ENCODE results near the gene ABHD17C. TPM values are rescaled to one million over a fixed set of nuclear protein-coding genes. Genes with fewer than 3 reads are reported as not detected.

The ABHD17C gene
- total RNA-seq, 1 donor from 2014 or later = 9.3 TPM

DNA sequence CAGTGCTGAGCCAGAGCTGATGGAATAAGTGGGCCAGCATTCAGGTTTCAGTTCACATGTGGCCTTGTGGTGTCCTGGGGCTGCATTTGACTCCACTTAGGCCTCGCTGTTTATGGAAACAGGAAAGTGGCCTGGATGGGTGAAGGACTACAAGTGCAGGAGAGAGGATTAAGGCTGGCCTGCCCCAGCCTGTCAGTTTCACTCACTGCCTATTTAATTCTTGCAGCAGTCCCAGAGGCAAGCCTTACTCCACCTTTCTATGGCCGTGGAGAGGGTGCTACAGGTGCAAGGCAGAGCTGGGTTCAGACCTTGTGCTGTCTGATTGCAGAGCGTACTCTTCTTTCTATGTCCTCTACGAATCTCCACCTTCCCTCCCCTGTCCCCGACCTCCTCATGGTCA is 37.7 kb downstream of the ABHD17C start:
- peaks cover 25% of the 10 kb centered on the region for H4K20me1 ChIP-seq (ENCODE audit: low read depth)
- TF ChIP-seq, protein P1, sequence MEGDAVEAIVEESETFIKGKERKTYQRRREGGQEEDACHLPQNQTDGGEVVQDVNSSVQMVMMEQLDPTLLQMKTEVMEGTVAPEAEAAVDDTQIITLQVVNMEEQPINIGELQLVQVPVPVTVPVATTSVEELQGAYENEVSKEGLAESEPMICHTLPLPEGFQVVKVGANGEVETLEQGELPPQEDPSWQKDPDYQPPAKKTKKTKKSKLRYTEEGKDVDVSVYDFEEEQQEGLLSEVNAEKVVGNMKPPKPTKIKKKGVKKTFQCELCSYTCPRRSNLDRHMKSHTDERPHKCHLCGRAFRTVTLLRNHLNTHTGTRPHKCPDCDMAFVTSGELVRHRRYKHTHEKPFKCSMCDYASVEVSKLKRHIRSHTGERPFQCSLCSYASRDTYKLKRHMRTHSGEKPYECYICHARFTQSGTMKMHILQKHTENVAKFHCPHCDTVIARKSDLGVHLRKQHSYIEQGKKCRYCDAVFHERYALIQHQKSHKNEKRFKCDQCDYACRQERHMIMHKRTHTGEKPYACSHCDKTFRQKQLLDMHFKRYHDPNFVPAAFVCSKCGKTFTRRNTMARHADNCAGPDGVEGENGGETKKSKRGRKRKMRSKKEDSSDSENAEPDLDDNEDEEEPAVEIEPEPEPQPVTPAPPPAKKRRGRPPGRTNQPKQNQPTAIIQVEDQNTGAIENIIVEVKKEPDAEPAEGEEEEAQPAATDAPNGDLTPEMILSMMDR (IDR thresholded peaks at IDR 0.05) = no peak
- TF ChIP-seq EZH2 (IDR thresholded peaks at IDR 0.05) (no peak), EZH2phosphoT487 (IDR thresholded peaks at IDR 0.05) (no peak)
- H3K4me2 ChIP-seq = peak overlapping the region; percentile 43
- H3K4me3 Mint-ChIP-seq = no peak overlapping the region
- H3K36me3 Mint-ChIP-seq = no peaks in the 10 kb centered on the region
- no peaks in the 10 kb centered on the region for H3K27me3 Mint-ChIP-seq (ENCODE audit: insufficient read depth, low read depth)
- peaks cover 13% of the 10 kb centered on the region for H3F3A ChIP-seq (ENCODE audit: low read depth)
- H3K27me3 ChIP-seq = no peaks in the 10 kb centered on the region
- no peaks in the 10 kb centered on the region for H3K79me2 ChIP-seq (ENCODE audit: low read depth)
- DNase-seq (ENCODE audit: low spot score) = no peak
- H3K27ac ChIP-seq = peak overlapping the region; percentile 15
- H2AFZ ChIP-seq (replicated peaks) = no peak overlapping the region
- H3K4me3 ChIP-seq = no peak overlapping the region
- peaks cover 14% of the 10 kb centered on the region for H3K4me1 Mint-ChIP-seq
- peaks cover 4% of the 10 kb centered on the region for H3K9me3 Mint-ChIP-seq
- H3K4me1 ChIP-seq = peaks cover 22% of the 10 kb centered on the region
- no peaks in the 10 kb centered on the region for H3K36me3 ChIP-seq
- no peaks in the 10 kb centered on the region for H3K9me3 ChIP-seq (ENCODE audit: low read depth)
- H3K27ac Mint-ChIP-seq = no peak overlapping the region
- no peak overlapping the region for H3K9ac ChIP-seq

DNA sequence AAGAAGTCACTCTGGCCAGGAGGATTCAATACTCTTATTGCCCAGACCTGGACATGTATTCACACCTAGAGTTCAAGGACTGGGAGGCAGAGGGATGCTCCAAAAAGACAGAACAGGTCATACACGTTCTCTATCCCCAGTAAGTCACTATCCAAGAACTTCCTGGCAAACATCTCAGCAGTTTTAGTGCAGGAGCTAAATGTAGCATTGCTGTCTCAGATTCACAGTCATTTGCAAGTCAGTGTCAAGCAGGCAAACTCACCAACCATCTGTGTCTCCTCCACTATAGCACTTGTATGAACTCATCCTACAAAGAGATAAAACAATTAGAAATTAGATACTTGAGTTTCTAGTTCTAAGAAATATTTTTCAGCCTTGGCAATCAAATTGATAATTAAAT is 38.4 kb downstream of the ABHD17C start:
- no peaks in the 10 kb centered on the region for H3K27me3 ChIP-seq
- Mint-ChIP-seq H3K4me3 (no peak overlapping the region), H3K9me3 (peaks cover 7% of the 10 kb centered on the region), H3K36me3 (no peaks in the 10 kb centered on the region), H3K27me3 (ENCODE audit: insufficient read depth, low read depth) (no peaks in the 10 kb centered on the region), H3K27ac (no peak overlapping the region), H3K4me1 (peaks cover 14% of the 10 kb centered on the region)
- H4K20me1 ChIP-seq (ENCODE audit: low read depth) = peaks cover 25% of the 10 kb centered on the region
- H3K4me3 ChIP-seq = no peak overlapping the region
- H3K9me3 ChIP-seq (ENCODE audit: low read depth) = no peaks in the 10 kb centered on the region
- no peak overlapping the region for H3K4me2 ChIP-seq
- H3K9ac ChIP-seq = no peak overlapping the region
- no peak overlapping the region for H3K27ac ChIP-seq
- no peaks in the 10 kb centered on the region for H3K36me3 ChIP-seq
- H3K79me2 ChIP-seq (ENCODE audit: low read depth) = peaks cover 3% of the 10 kb centered on the region
- H3K4me1 ChIP-seq = peaks cover 22% of the 10 kb centered on the region
- H2AFZ ChIP-seq (replicated peaks) = no peak overlapping the region
- peaks cover 13% of the 10 kb centered on the region for H3F3A ChIP-seq (ENCODE audit: low read depth)
- no peak for DNase-seq (ENCODE audit: low spot score)
- TF ChIP-seq EZH2phosphoT487 (IDR thresholded peaks at IDR 0.05) (no peak), EZH2 (IDR thresholded peaks at IDR 0.05) (no peak)
- TF ChIP-seq, protein P1 (IDR thresholded peaks at IDR 0.05) = no peak

DNA sequence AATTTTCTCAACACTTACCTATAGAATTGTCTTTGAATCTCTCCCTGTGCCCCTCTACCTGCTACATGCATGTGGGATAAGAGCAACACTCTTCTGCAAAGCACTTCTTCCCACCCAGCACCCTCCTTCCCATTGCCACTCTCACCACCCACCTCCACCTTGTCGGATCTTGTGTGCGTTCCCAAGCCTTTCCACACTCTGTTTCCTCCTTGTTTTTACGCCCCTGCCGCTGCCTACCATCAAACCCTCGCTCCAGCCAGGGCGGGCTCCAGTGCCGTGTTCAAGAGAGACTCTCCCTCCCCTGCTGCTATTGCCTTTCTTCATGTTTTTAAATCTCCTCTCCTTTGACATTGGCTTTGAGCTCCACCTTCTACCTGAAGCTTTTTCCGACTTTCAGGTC is 40.2 kb downstream of the ABHD17C start:
- Histone ChIP-seq H3K27me3 (no peaks in the 10 kb centered on the region), H3K4me3 (no peak overlapping the region), H3K36me3 (no peaks in the 10 kb centered on the region), H3K79me2 (ENCODE audit: low read depth) (peaks cover 3% of the 10 kb centered on the region), H3K9ac (no peak overlapping the region), H3K9me3 (ENCODE audit: low read depth) (no peaks in the 10 kb centered on the region), H3K4me2 (no peak overlapping the region), H3K4me1 (peaks cover 22% of the 10 kb centered on the region), H4K20me1 (ENCODE audit: low read depth) (peaks cover 25% of the 10 kb centered on the region), H2AFZ (replicated peaks) (no peak overlapping the region), H3F3A (ENCODE audit: low read depth) (peaks cover 13% of the 10 kb centered on the region), H3K27ac (no peak overlapping the region)
- Mint-ChIP-seq H3K4me1 (peaks cover 14% of the 10 kb centered on the region), H3K27me3 (ENCODE audit: insufficient read depth, low read depth) (no peaks in the 10 kb centered on the region), H3K4me3 (no peak overlapping the region), H3K27ac (no peak overlapping the region), H3K9me3 (peaks cover 15% of the 10 kb centered on the region), H3K36me3 (peaks cover 3% of the 10 kb centered on the region)
- no peak for DNase-seq (ENCODE audit: low spot score)
- TF ChIP-seq EZH2phosphoT487 (IDR thresholded peaks at IDR 0.05) (no peak), EZH2 (IDR thresholded peaks at IDR 0.05) (no peak)
- TF ChIP-seq, protein P1 (IDR thresholded peaks at IDR 0.05) = no peak
